ENCODE results near the gene RNF215.
A peak's percentile ranks its signal among the peaks of the same experiment; 100 is the strongest.

Gene RNF215

GRCh38 chr22:30357236-30357570 lies 30.0 kb downstream of the RNF215 start:
- H3K4me2 ChIP-seq (ENCODE audit: low read depth, low read length): peak overlapping the region; percentile 87
- H3K9ac ChIP-seq (ENCODE audit: low read length): peak overlapping the region; percentile 98
- H3K4me1 ChIP-seq (ENCODE audit: low read length): peaks cover 5% of the 10 kb centered on the region; the same call in 1 of the 2 replicates
- H3K9me2 ChIP-seq (replicated peaks; ENCODE audit: insufficient read depth, low read length): no peaks in the 10 kb centered on the region
- no peaks in the 10 kb centered on the region for H3K9me3 ChIP-seq (replicated peaks; ENCODE audit: insufficient read depth, low read length)
- TF ChIP-seq CTCF (IDR thresholded peaks at IDR 0.05; ENCODE audit: low read length) (no peak), EZH2phosphoT487 (IDR thresholded peaks at IDR 0.05; ENCODE audit: low read length) (no peak), EZH2 (optimal IDR thresholded peaks at IDR 0.05; ENCODE audit: low read depth, low read length) (no peak)
- no peak for DNase-seq
- H3K79me2 ChIP-seq (ENCODE audit: low read length): peaks cover 42% of the 10 kb centered on the region
- peak overlapping the region; percentile 94 for H3K4me3 ChIP-seq (ENCODE audit: low read length)
- no peaks in the 10 kb centered on the region for H3F3A ChIP-seq (ENCODE audit: insufficient read depth, low read length)
- peak overlapping the region; percentile 37; the same call in 1 of the 2 replicates for H2AFZ ChIP-seq (ENCODE audit: low read length)
- H3K36me3 ChIP-seq (replicated peaks; ENCODE audit: insufficient read depth, low read length): 0 out of 2 replicates have a peak, but pooled peaks cover 5% of the 10 kb centered on the region
- H4K20me1 ChIP-seq (ENCODE audit: insufficient read depth, low read length): no peaks in the 10 kb centered on the region
- no peaks in the 10 kb centered on the region for H3K27me3 ChIP-seq (replicated peaks; ENCODE audit: insufficient read depth, low read length)
- peak overlapping the region; percentile 88; the same call in 1 of the 2 replicates for H3K27ac ChIP-seq (ENCODE audit: low read length)

- no peak for TF ChIP-seq EZH2phosphoT487 (IDR thresholded peaks at IDR 0.05; ENCODE audit: low read length)
- no peak for TF ChIP-seq CTCF (IDR thresholded peaks at IDR 0.05; ENCODE audit: low read length)
- no peak for TF ChIP-seq EZH2 (optimal IDR thresholded peaks at IDR 0.05; ENCODE audit: low read depth, low read length)
- peak within 1 kb of the TSS; percentile 94 for H3K4me3 ChIP-seq (ENCODE audit: low read length)
- H3K79me2 ChIP-seq (ENCODE audit: low read length): peaks cover 47% of the 10 kb centered on the region
- H3K4me1 ChIP-seq (ENCODE audit: low read length): peaks cover 5% of the 10 kb centered on the region; the same call in 1 of the 2 replicates
- H3K9me2 ChIP-seq (replicated peaks; ENCODE audit: insufficient read depth, low read length): no peaks in the 10 kb centered on the region
- no peaks in the 10 kb centered on the region for H3K9me3 ChIP-seq (replicated peaks; ENCODE audit: insufficient read depth, low read length)
- peak within 1 kb of the TSS; percentile 94 for H3K4me2 ChIP-seq (ENCODE audit: low read depth, low read length)
- no peaks in the 10 kb centered on the region for H3F3A ChIP-seq (ENCODE audit: insufficient read depth, low read length)
- peak within 1 kb of the TSS; percentile 57 for H2AFZ ChIP-seq (ENCODE audit: low read length)
- no peaks in the 10 kb centered on the region for H3K27me3 ChIP-seq (replicated peaks; ENCODE audit: insufficient read depth, low read length)
- peak within 1 kb of the TSS; percentile 88 for H3K27ac ChIP-seq (ENCODE audit: low read length)
- H3K36me3 ChIP-seq (replicated peaks; ENCODE audit: insufficient read depth, low read length): 0 out of 2 replicates have a peak, but pooled peaks cover 5% of the 10 kb centered on the region
- H3K9ac ChIP-seq (ENCODE audit: low read length): peak within 1 kb of the TSS; percentile 98
- H4K20me1 ChIP-seq (ENCODE audit: insufficient read depth, low read length): no peaks in the 10 kb centered on the region
- DNase-seq: peak; percentile 93
Measured at GRCh38 chr22:30356449-30357235, 30.6 kb downstream of the RNF215 start, which contains the start of the genes CCDC157 and SF3A1. Gene CCDC157, plus strand, starts transcription at chr22:30357007. Its CDS starts 8,994 bp downstream, at chr22:30366001. Gene SF3A1, minus strand, starts transcription at chr22:30356894. Its CDS starts 102 bp downstream, at chr22:30356792.

- DNase-seq: no peak
- Histone ChIP-seq H4K20me1 (ENCODE audit: insufficient read depth, low read length) (no peaks in the 10 kb centered on the region), H2AFZ (ENCODE audit: low read length) (no peak overlapping the region), H3K4me1 (ENCODE audit: low read length) (peaks cover 5% of the 10 kb centered on the region; the same call in 1 of the 2 replicates), H3K27ac (ENCODE audit: low read length) (no peak overlapping the region), H3K4me2 (ENCODE audit: low read depth, low read length) (no peak overlapping the region), H3K9me2 (replicated peaks; ENCODE audit: insufficient read depth, low read length) (no peaks in the 10 kb centered on the region), H3K9ac (ENCODE audit: low read length) (no peak overlapping the region), H3F3A (ENCODE audit: insufficient read depth, low read length) (no peaks in the 10 kb centered on the region), H3K36me3 (replicated peaks; ENCODE audit: insufficient read depth, low read length) (0 out of 2 replicates have a peak, but pooled peaks cover 5% of the 10 kb centered on the region), H3K27me3 (replicated peaks; ENCODE audit: insufficient read depth, low read length) (no peaks in the 10 kb centered on the region), H3K4me3 (ENCODE audit: low read length) (no peak overlapping the region), H3K9me3 (replicated peaks; ENCODE audit: insufficient read depth, low read length) (no peaks in the 10 kb centered on the region), H3K79me2 (ENCODE audit: low read length) (peaks cover 66% of the 10 kb centered on the region)
- TF ChIP-seq CTCF (IDR thresholded peaks at IDR 0.05; ENCODE audit: low read length): no peak
- TF ChIP-seq EZH2 (optimal IDR thresholded peaks at IDR 0.05; ENCODE audit: low read depth, low read length): no peak
- no peak for TF ChIP-seq EZH2phosphoT487 (IDR thresholded peaks at IDR 0.05; ENCODE audit: low read length)
Measured at GRCh38 chr22:30354644-30355043, 32.6 kb downstream of the RNF215 start.
